ENCODE results near the gene GPATCH1. TPM values are rescaled to one million over a fixed set of nuclear protein-coding genes. Genes with fewer than 3 reads are reported as not detected.
"Not testable (repeated sequence)": the region's sequence is repeated elsewhere in the genome, so short reads cannot be mapped to it uniquely, and the experiment has no call there.

Gene GPATCH1
- total RNA-seq, 1 donor from 2014 or later = 12.2 TPM

GRCh38 chr19:33159149-33159548, 78.2 kb downstream of the GPATCH1 start:
- H3K9me3 Mint-ChIP-seq = no peaks in the 10 kb centered on the region
- no peaks in the 10 kb centered on the region for H3K27me3 Mint-ChIP-seq
- TF ChIP-seq, protein P1, sequence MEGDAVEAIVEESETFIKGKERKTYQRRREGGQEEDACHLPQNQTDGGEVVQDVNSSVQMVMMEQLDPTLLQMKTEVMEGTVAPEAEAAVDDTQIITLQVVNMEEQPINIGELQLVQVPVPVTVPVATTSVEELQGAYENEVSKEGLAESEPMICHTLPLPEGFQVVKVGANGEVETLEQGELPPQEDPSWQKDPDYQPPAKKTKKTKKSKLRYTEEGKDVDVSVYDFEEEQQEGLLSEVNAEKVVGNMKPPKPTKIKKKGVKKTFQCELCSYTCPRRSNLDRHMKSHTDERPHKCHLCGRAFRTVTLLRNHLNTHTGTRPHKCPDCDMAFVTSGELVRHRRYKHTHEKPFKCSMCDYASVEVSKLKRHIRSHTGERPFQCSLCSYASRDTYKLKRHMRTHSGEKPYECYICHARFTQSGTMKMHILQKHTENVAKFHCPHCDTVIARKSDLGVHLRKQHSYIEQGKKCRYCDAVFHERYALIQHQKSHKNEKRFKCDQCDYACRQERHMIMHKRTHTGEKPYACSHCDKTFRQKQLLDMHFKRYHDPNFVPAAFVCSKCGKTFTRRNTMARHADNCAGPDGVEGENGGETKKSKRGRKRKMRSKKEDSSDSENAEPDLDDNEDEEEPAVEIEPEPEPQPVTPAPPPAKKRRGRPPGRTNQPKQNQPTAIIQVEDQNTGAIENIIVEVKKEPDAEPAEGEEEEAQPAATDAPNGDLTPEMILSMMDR (conservative IDR thresholded peaks at IDR 0.05) = no peak
- no peak overlapping the region for H3K27ac Mint-ChIP-seq
- no peak overlapping the region for H3K4me3 Mint-ChIP-seq
- DNase-seq (ENCODE audit: extremely low spot score, unreplicated experiment) = no peak
- H3K4me1 Mint-ChIP-seq (ENCODE audit: unreplicated experiment) = no peaks in the 10 kb centered on the region
- no peaks in the 10 kb centered on the region for H3K36me3 Mint-ChIP-seq

GRCh38 chr19:33159893-33160292, 78.9 kb downstream of the GPATCH1 start:
- TF ChIP-seq, protein P1 (conservative IDR thresholded peaks at IDR 0.05) = no peak
- no peak for DNase-seq (ENCODE audit: extremely low spot score, unreplicated experiment)
- H3K27ac Mint-ChIP-seq = no peak overlapping the region
- H3K9me3 Mint-ChIP-seq = no peaks in the 10 kb centered on the region
- no peak overlapping the region for H3K4me3 Mint-ChIP-seq
- no peaks in the 10 kb centered on the region for H3K4me1 Mint-ChIP-seq (ENCODE audit: unreplicated experiment)
- H3K36me3 Mint-ChIP-seq = no peaks in the 10 kb centered on the region
- H3K27me3 Mint-ChIP-seq = no peaks in the 10 kb centered on the region

DNA sequence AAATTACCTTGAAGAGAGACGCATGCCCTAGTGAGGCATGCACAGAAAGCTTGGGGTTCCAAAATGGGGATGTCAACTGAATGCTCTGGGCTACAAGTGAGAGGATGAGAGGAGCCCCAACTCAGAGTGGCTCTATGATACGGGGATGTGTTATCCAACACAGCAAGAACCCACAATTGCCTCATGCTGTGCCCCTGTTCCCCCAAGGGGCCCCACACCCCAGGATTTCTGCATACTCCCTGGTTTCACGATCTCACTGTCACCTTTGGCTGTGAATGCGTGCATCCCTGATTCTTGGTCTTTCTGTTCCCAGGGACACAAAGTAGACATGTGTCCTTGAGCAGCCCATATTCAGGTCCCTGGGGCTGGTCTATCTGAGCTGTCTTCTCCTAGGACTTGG, 80.2 kb downstream of the GPATCH1 start:
- no peak overlapping the region for H3K4me3 Mint-ChIP-seq
- DNase-seq (ENCODE audit: extremely low spot score, unreplicated experiment) = no peak
- TF ChIP-seq, protein P1 (conservative IDR thresholded peaks at IDR 0.05) = no peak
- H3K27ac Mint-ChIP-seq = no peak overlapping the region
- H3K9me3 Mint-ChIP-seq = no peaks in the 10 kb centered on the region
- no peaks in the 10 kb centered on the region for H3K27me3 Mint-ChIP-seq
- H3K4me1 Mint-ChIP-seq (ENCODE audit: unreplicated experiment) = no peaks in the 10 kb centered on the region
- H3K36me3 Mint-ChIP-seq = no peaks in the 10 kb centered on the region

DNA sequence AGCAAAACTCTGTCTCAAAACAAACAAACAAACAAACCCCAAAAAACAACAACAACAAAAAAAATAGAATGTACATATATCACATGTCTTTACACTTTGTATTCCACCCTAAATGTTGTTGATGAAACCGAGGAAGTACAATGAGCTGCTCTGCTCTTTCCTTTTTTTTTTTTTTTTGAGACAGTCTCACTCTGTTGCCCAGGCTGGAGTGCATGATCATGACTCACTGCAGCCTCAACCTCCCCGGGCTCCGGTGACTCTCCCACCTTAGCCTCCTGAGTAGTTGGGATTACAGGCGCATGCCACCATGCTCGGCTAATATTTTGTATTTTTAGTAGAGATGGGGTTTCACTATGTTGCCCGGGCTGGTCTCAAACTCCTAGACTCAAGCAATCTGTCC, 82.5 kb downstream of the GPATCH1 start:
- Mint-ChIP-seq H3K27ac (no peak overlapping the region), H3K9me3 (no peaks in the 10 kb centered on the region), H3K4me3 (no peak overlapping the region), H3K36me3 (no peaks in the 10 kb centered on the region), H3K4me1 (ENCODE audit: unreplicated experiment) (no peaks in the 10 kb centered on the region), H3K27me3 (no peaks in the 10 kb centered on the region)
- TF ChIP-seq, protein P1 (conservative IDR thresholded peaks at IDR 0.05) = no peak
- no peak for DNase-seq (ENCODE audit: extremely low spot score, unreplicated experiment)

- H3K36me3 Mint-ChIP-seq; H3K4me3 Mint-ChIP-seq; DNase-seq (ENCODE audit: extremely low spot score, unreplicated experiment); H3K9me3 Mint-ChIP-seq; H3K27ac Mint-ChIP-seq; H3K27me3 Mint-ChIP-seq; H3K4me1 Mint-ChIP-seq (ENCODE audit: unreplicated experiment): not testable (repeated sequence)
These were observed 85.1 kb downstream of the GPATCH1 start for GRCh38 chr19:33166037-33166436.

- Mint-ChIP-seq H3K36me3 (no peaks in the 10 kb centered on the region), H3K4me3 (no peak overlapping the region), H3K9me3 (no peaks in the 10 kb centered on the region), H3K27me3 (no peaks in the 10 kb centered on the region), H3K4me1 (ENCODE audit: unreplicated experiment) (peaks cover 6% of the 10 kb centered on the region), H3K27ac (no peak overlapping the region)
- DNase-seq (ENCODE audit: extremely low spot score, unreplicated experiment) = no peak
- TF ChIP-seq, protein P1 (conservative IDR thresholded peaks at IDR 0.05) = no peak
These were observed 86.5 kb downstream of the GPATCH1 start for GRCh38 chr19:33167438-33167837.

Measured in type B pancreatic cell (in vitro differentiated cells).